ENCODE data around the gene NCOA7. TPM values are rescaled to one million over a fixed set of nuclear protein-coding genes. Genes with fewer than 3 reads are reported as not detected.

The NCOA7 gene
- total RNA-seq, 1 experiment from 2014 or later = 13.8 TPM

- Histone ChIP-seq H3K36me3 (ENCODE audit: control insufficient read depth in 1 of 2, insufficient read depth in 2 of 2, low read length in 2 of 2) (no peaks in the 10 kb centered on the region), H3K4me2 (ENCODE audit: low read length) (no peak overlapping the region), H3K4me1 (ENCODE audit: control insufficient read depth in 1 of 2, insufficient read depth in 2 of 2, low read length in 2 of 2) (no peaks in the 10 kb centered on the region), H3K9ac (ENCODE audit: low read length) (no peak overlapping the region), H3K4me3 (replicated peaks in 1 of 2; ENCODE audit: low read depth in 1 of 2, low read length in 2 of 2) (no peak overlapping the region), H3K9me3 (ENCODE audit: control insufficient read depth in 1 of 2, insufficient read depth in 1 of 2, low read depth in 1 of 2, low read length in 2 of 2) (no peaks in the 10 kb centered on the region), H4K20me1 (ENCODE audit: insufficient read depth) (no peaks in the 10 kb centered on the region), H3K9me2 (ENCODE audit: insufficient read depth) (no peaks in the 10 kb centered on the region), H3K79me2 (ENCODE audit: insufficient read depth, low read length) (no peaks in the 10 kb centered on the region), H3K27me3 (ENCODE audit: insufficient read depth, low read length) (no peaks in the 10 kb centered on the region), H3K27ac (ENCODE audit: low read depth, low read length) (no peak overlapping the region), H2AFZ (ENCODE audit: low read depth, low read length, poor library complexity, severe bottlenecking) (no peak overlapping the region)
- TF ChIP-seq CBX3 (IDR thresholded peaks at IDR 0.05; ENCODE audit: low read depth) = no peak
- TF ChIP-seq ZBTB33 (IDR thresholded peaks at IDR 0.05; ENCODE audit: extremely low read depth, insufficient replicate concordance, low read length) = no peak
- TF ChIP-seq RAD21 (IDR thresholded peaks at IDR 0.05; ENCODE audit: low read depth) = no peak
- no peak for TF ChIP-seq CTCF (IDR thresholded peaks at IDR 0.05 in 2 of 3, conservative IDR thresholded peaks at IDR 0.05 in 1 of 3; ENCODE audit: borderline replicate concordance in 1 of 3, insufficient read depth in 1 of 3, low read depth in 2 of 3, low read length in 2 of 3)
- TF ChIP-seq SIN3A (IDR thresholded peaks at IDR 0.05; ENCODE audit: low read depth) = no peak
- TF ChIP-seq REST (IDR thresholded peaks at IDR 0.05; ENCODE audit: low read depth) = no peak
- TF ChIP-seq POLR2A (IDR thresholded peaks at IDR 0.05; ENCODE audit: borderline replicate concordance, extremely low read depth, insufficient read depth, insufficient read length) = no peak
- TF ChIP-seq MAX (IDR thresholded peaks at IDR 0.05) = no peak
- BruUV-seq (replicated peaks) = no TSS peak
- DNase-seq (ENCODE audit: low read depth, low spot score) = no peak
- RAD21 ChIA-PET (ENCODE audit: low non-redundant PET in 1 of 2, low total read pairs in 2 of 2, uncharacterized antibody in 2 of 2, unreplicated experiment in 2 of 2) = no interaction called here
- ATAC-seq = no peak
- POLR2A ChIA-PET = no interaction called here
- intact Hi-C loops (cut with micrococcal nuclease) = loop anchor here (1.0 to 2.0 kb wide), 2 partner anchors 95 to 117 kb away; no protein-coding TSS in a partner anchor
- CTCF ChIA-PET = interaction anchor here (0.7 to 1.5 kb wide), 6 partner anchors 10 to 117 kb away, joined by 3 to 4 read pairs (median 4); partner anchors contain the start of genes HINT3 and NCOA7
Measured at GRCh38 chr6:125857846-125858245, 67.1 kb downstream of the NCOA7 start.
